ENCODE data around the gene ZNF451.
"Not testable (repeated sequence)": the region's sequence is repeated elsewhere in the genome, so short reads cannot be mapped to it uniquely, and the experiment has no call there.

The ZNF451 gene

GRCh38 chr6:57089687-57090457 lies at the start of gene ZNF451:
TSS of gene ZNF451 (plus strand) at chr6:57090188. CDS start at chr6:57090254, 66 bp downstream.
- FAIRE-seq = peak; percentile 62

- not testable (repeated sequence) for FAIRE-seq
Observed at GRCh38 chr6:57044061-57044460, 45.9 kb upstream of the ZNF451 start.

- FAIRE-seq = no peak
Observed at GRCh38 chr6:57044568-57044967, 45.4 kb upstream of the ZNF451 start.

- FAIRE-seq = not testable (repeated sequence)
Observed at GRCh38 chr6:57046332-57047256, 43.4 kb upstream of the ZNF451 start, which contains the start of gene KIAA1586. TSS of gene KIAA1586 (plus strand) at chr6:57046693. CDS start at chr6:57046756, 63 bp downstream.

GRCh38 chr6:57047257-57047585 lies 42.8 kb upstream of the ZNF451 start:
- not testable (repeated sequence) for FAIRE-seq

- not testable (repeated sequence) for FAIRE-seq
Observed at GRCh38 chr6:57047859-57048258, 42.1 kb upstream of the ZNF451 start.

GRCh38 chr6:57048577-57048976 lies 41.4 kb upstream of the ZNF451 start:
- FAIRE-seq = no peak

GRCh38 chr6:57063847-57064246 lies 26.1 kb upstream of the ZNF451 start:
- no peak for FAIRE-seq

GRCh38 chr6:57064809-57065208 lies 25.2 kb upstream of the ZNF451 start:
- no peak for FAIRE-seq

GRCh38 chr6:57068061-57068460 lies 21.9 kb upstream of the ZNF451 start:
- FAIRE-seq = no peak

GRCh38 chr6:57069228-57069627 lies 20.8 kb upstream of the ZNF451 start:
- no peak for FAIRE-seq

GRCh38 chr6:57069920-57070331 lies 20.1 kb upstream of the ZNF451 start:
- no peak for FAIRE-seq

GRCh38 chr6:57072108-57072507 lies 17.9 kb upstream of the ZNF451 start:
- FAIRE-seq = no peak

GRCh38 chr6:57074383-57074782 lies 15.6 kb upstream of the ZNF451 start:
- FAIRE-seq = no peak

- no peak for FAIRE-seq
Observed at GRCh38 chr6:57075092-57075491, 14.9 kb upstream of the ZNF451 start.

GRCh38 chr6:57078531-57079207 lies 11.3 kb upstream of the ZNF451 start:
- no peak for FAIRE-seq

GRCh38 chr6:57085471-57085870 lies 4.5 kb upstream of the ZNF451 start:
- no peak for FAIRE-seq

- FAIRE-seq = no peak
Observed at GRCh38 chr6:57086843-57087242, 3.1 kb upstream of the ZNF451 start.

GRCh38 chr6:57087916-57088315 lies 2.1 kb upstream of the ZNF451 start:
- FAIRE-seq = no peak

- no peak for FAIRE-seq
Observed at GRCh38 chr6:57089265-57089664, 723 bp upstream of the ZNF451 start.

- FAIRE-seq = not testable (repeated sequence)
Observed at GRCh38 chr6:57090458-57091067, 575 bp downstream of the ZNF451 start.

GRCh38 chr6:57091375-57091774 lies 1.4 kb downstream of the ZNF451 start:
- FAIRE-seq = not testable (repeated sequence)

- no peak for FAIRE-seq
Observed at GRCh38 chr6:57094689-57095088, 4.7 kb downstream of the ZNF451 start.
